ENCODE results near the gene SLC1A1.

DNA sequence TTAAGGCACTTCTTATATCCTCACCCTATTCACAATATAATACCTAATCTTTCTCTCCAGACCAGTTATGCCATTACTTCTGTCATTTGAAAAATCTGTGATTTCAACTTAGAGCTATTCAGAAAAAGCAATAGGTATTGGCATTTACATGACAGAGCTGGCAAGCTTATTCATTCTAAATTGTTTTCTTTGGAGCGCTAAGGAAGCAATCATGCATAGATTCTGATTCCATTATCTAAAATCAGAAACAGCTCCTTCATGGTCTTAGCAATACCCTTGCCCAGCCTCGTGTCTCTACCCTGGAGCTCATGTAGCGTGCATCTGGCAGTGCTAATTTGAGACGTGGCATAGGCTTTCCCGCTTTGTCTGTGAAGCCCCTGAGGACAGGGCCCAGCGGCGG, 4.5 kb downstream of the SLC1A1 start:
- TF ChIP-seq, protein P1, sequence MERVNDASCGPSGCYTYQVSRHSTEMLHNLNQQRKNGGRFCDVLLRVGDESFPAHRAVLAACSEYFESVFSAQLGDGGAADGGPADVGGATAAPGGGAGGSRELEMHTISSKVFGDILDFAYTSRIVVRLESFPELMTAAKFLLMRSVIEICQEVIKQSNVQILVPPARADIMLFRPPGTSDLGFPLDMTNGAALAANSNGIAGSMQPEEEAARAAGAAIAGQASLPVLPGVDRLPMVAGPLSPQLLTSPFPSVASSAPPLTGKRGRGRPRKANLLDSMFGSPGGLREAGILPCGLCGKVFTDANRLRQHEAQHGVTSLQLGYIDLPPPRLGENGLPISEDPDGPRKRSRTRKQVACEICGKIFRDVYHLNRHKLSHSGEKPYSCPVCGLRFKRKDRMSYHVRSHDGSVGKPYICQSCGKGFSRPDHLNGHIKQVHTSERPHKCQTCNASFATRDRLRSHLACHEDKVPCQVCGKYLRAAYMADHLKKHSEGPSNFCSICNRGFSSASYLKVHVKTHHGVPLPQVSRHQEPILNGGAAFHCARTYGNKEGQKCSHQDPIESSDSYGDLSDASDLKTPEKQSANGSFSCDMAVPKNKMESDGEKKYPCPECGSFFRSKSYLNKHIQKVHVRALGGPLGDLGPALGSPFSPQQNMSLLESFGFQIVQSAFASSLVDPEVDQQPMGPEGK (CRISPR knock-in tag; IDR thresholded peaks at IDR 0.05; ENCODE audit: borderline replicate concordance): no peak
- TF ChIP-seq ZFP30 (CRISPR knock-in tag; IDR thresholded peaks at IDR 0.05) (no peak), BACH2 (CRISPR knock-in tag; IDR thresholded peaks at IDR 0.05; ENCODE audit: borderline replicate concordance) (no peak), ESRRG (CRISPR knock-in tag; IDR thresholded peaks at IDR 0.05) (no peak)

All from SK-N-SH treated with all-trans-retinoic acid at 6 μM for 48 hours (cell line).